CD14-positive monocyte (primary cell): ENCODE measurements around the gene ILDR2. TPM values are rescaled to one million over a fixed set of nuclear protein-coding genes. Genes with fewer than 3 reads are reported as not detected.

Experiments used
- DNase-seq, 3 donors: peaks; one replicate each; pipeline ENCODE4 v3.0.0-alpha.2; 2011 to 2022
- H2AFZ ChIP-seq: 2 replicates; pipeline ENCODE4 v1.6.0; 2012; ENCODE audit warnings: mild to moderate bottlenecking, low read depth, low read length, inconsistent platforms; ENCODE audit not compliant: insufficient read depth, poor library complexity, severe bottlenecking
- H3K27ac ChIP-seq, 2 donors: 1 replicate in 1 of 2; 2 replicates in 1 of 2; pipeline ENCODE4 v1.5.1; 2012 to 2013; ENCODE audit warnings: low read length in 2 of 2, control low read depth in 1 of 2, inconsistent platforms in 1 of 2, low read depth in 1 of 2, mild to moderate bottlenecking in 1 of 2
- H3K27me3 ChIP-seq, 2 donors: one replicate each; pipeline versions ENCODE4 v1.6.0 to v1.6.1; 2011 to 2013; ENCODE audit warnings: low read length in 2 of 2; ENCODE audit not compliant: control insufficient read depth in 2 of 2, insufficient read depth in 2 of 2
- H3K36me3 ChIP-seq, 2 donors: replicated peaks in 1 of 2; 1 replicate in 1 of 2; 2 replicates in 1 of 2; pipeline versions ENCODE4 v1.5.1 to v1.6.1; 2012 to 2013; ENCODE audit warnings: low read length in 2 of 2, control low read depth in 1 of 2, inconsistent platforms in 1 of 2, mild to moderate bottlenecking in 1 of 2; ENCODE audit not compliant: insufficient read depth in 2 of 2, control insufficient read depth in 1 of 2
- H3K4me1 ChIP-seq, 2 donors: 1 replicate in 1 of 2; 2 replicates in 1 of 2; pipeline versions ENCODE4 v1.5.1 to v1.6.1; 2012 to 2013; ENCODE audit warnings: low read length in 2 of 2, control low read depth in 1 of 2, inconsistent platforms in 1 of 2, mild to moderate bottlenecking in 1 of 2, moderate library complexity in 1 of 2; ENCODE audit not compliant: insufficient read depth in 2 of 2, control insufficient read depth in 1 of 2
- H3K4me2 ChIP-seq: replicated peaks from 2 replicates; pipeline ENCODE3; 2012; ENCODE audit warnings: low read length, moderate library complexity, mild to moderate bottlenecking; ENCODE audit not compliant: poor library complexity, severe bottlenecking; ENCODE audit errors: extremely low read depth
- H3K4me3 ChIP-seq, 3 experiments: fragments of 200-600 bp in 1 of 3; sonication (generic) in 1 of 3; replicated peaks in 1 of 3; 1 replicate in 2 of 3; 2 replicates in 1 of 3; pipeline ENCODE4 v1.5.1; 2011 to 2013; ENCODE audit warnings: low read length in 3 of 3, mild to moderate bottlenecking in 3 of 3, control low read depth in 2 of 3, low read depth in 2 of 3, inconsistent platforms in 1 of 3, moderate library complexity in 1 of 3
- H3K79me2 ChIP-seq: 2 replicates; pipeline ENCODE4 v1.6.0; 2012; ENCODE audit warnings: mild to moderate bottlenecking, control low read depth, inconsistent platforms, low read length, moderate library complexity; ENCODE audit not compliant: insufficient read depth
- H3K9ac ChIP-seq: 2 replicates; pipeline ENCODE4 v1.6.0; 2017; ENCODE audit warnings: low read length, mild to moderate bottlenecking; ENCODE audit not compliant: insufficient read depth, poor library complexity, severe bottlenecking
- H3K9me3 ChIP-seq, 2 donors: replicated peaks in 1 of 2; 1 replicate in 1 of 2; 2 replicates in 1 of 2; pipeline versions ENCODE4 v1.5.1 to v1.6.1; 2012 to 2013; ENCODE audit warnings: low read length in 2 of 2, control low read depth in 1 of 2; ENCODE audit not compliant: control insufficient read depth in 1 of 2, insufficient read depth in 1 of 2
- H4K20me1 ChIP-seq: 2 replicates; pipeline ENCODE4 v1.6.0; 2012; ENCODE audit warnings: mild to moderate bottlenecking, low read length, control low read depth, moderate library complexity; ENCODE audit not compliant: insufficient read depth
- H3K27ac Mint-ChIP-seq, 7 donors: one replicate each; pipeline ENCODE4 v1.8.0; 2020; ENCODE audit warnings: mild to moderate bottlenecking in 7 of 7, mixed read lengths in 7 of 7, moderate library complexity in 6 of 7, inconsistent platforms in 2 of 7
- H3K27me3 Mint-ChIP-seq, 3 donors: one replicate each; pipeline ENCODE4 v1.8.0; 2021 to 2022; ENCODE audit warnings: low read depth in 3 of 3, mild to moderate bottlenecking in 3 of 3, mixed read lengths in 3 of 3, moderate library complexity in 3 of 3, inconsistent platforms in 1 of 3
- H3K36me3 Mint-ChIP-seq, 2 donors: one replicate each; pipeline ENCODE4 v1.8.0; 2020; ENCODE audit warnings: mixed read lengths in 2 of 2, inconsistent platforms in 1 of 2, mild to moderate bottlenecking in 1 of 2
- H3K4me1 Mint-ChIP-seq: one replicate; pipeline ENCODE4 v1.8.0; 2020; ENCODE audit warnings: mild to moderate bottlenecking, mixed read lengths
- H3K4me3 Mint-ChIP-seq, 2 donors: one replicate each; pipeline ENCODE4 v1.8.0; 2020; ENCODE audit warnings: mild to moderate bottlenecking in 2 of 2, mixed read lengths in 2 of 2, moderate library complexity in 1 of 2
- H3K9me3 Mint-ChIP-seq, 7 donors: one replicate each; pipeline ENCODE4 v1.8.0; 2020 to 2022; ENCODE audit warnings: mixed read lengths in 7 of 7, mild to moderate bottlenecking in 6 of 7, moderate library complexity in 6 of 7, inconsistent platforms in 2 of 7
- CTCF ChIP-seq: fragments of 200-600 bp; IDR thresholded peaks from one replicate; pipeline ENCODE4 v1.8.0; 2022; ENCODE audit warnings: antibody characterized with exemption, mild to moderate bottlenecking
- WGBS: methylation state at CpG from one replicate; pipeline ENCODE4 v1.1.5; 2013; ENCODE audit warnings: missing lambda C conversion rate; ENCODE audit not compliant: insufficient coverage; 5-methylcytosine and 5-hydroxymethylcytosine counted together
- intact Hi-C, 2 donors: fragments of 100-400 bp; cut with micrococcal nuclease; formaldehyde crosslinking; loops; one replicate each; pipeline versions ENCODE4 v1.15.0 to v1.15.1; 2023
- polyA plus RNA-seq, 3 donors: library from polyadenylated mRNA; depleted of rRNA in 1 of 3; unstranded in 2 of 3; stranded (reverse) in 1 of 3; fragments of 300-500 nt in 2 of 3; fragments of >200 nt in 1 of 3; fragmentation: Illumina TruSeq in 2 of 3; gene quantifications; 1 replicate in 2 of 3; 2 replicates in 1 of 3; pipeline ENCODE4 v1.2.3, GENCODE V29; 2012 to 2021

Gene ILDR2
- polyA plus RNA-seq, 3 donors, result not detected

- intact Hi-C loops, result no loop called here
- Histone ChIP-seq H3K4me2 (no peak overlapping the region), H3K27ac (no peak overlapping the region), H4K20me1 (no peaks in the 10 kb centered on the region), H3K4me3 (no peak overlapping the region), H3K4me1 (no peaks in the 10 kb centered on the region), H2AFZ (no peak overlapping the region), H3K9me3 (no peaks in the 10 kb centered on the region), H3K27me3 (no peaks in the 10 kb centered on the region), H3K79me2 (no peaks in the 10 kb centered on the region), H3K36me3 (no peaks in the 10 kb centered on the region), H3K9ac (no peak overlapping the region)
- no peak for TF ChIP-seq CTCF
- no peaks in the 10 kb centered on the region for H3K36me3 Mint-ChIP-seq
- no peak overlapping the region for H3K4me3 Mint-ChIP-seq
- WGBS, result no CpG with 5 or more reads among the region's 2 CpGs
- H3K4me1 Mint-ChIP-seq, result peaks cover 2% of the 10 kb centered on the region
- peaks cover 0 to 2% (median 0%) of the 10 kb centered on the region in 7 donors for H3K9me3 Mint-ChIP-seq
- DNase-seq, result no peak
- no peak overlapping the region for H3K27ac Mint-ChIP-seq
- H3K27me3 Mint-ChIP-seq, result peaks cover 0 to 6% (median 3%) of the 10 kb centered on the region in 3 donors
Observed at GRCh38 chr1:166956057-166956850, 19.1 kb downstream of the ILDR2 start.

- Histone ChIP-seq H2AFZ (no peak overlapping the region), H3K36me3 (no peaks in the 10 kb centered on the region), H3K79me2 (no peaks in the 10 kb centered on the region), H3K4me3 (no peak overlapping the region), H3K27ac (no peak overlapping the region), H3K9me3 (no peaks in the 10 kb centered on the region), H4K20me1 (no peaks in the 10 kb centered on the region), H3K9ac (no peak overlapping the region), H3K27me3 (peaks cover 2% of the 10 kb centered on the region in 2 donors), H3K4me2 (no peak overlapping the region), H3K4me1 (no peaks in the 10 kb centered on the region)
- Mint-ChIP-seq H3K4me1 (no peaks in the 10 kb centered on the region), H3K27ac (no peak overlapping the region), H3K9me3 (peaks cover 0 to 2% (median 0%) of the 10 kb centered on the region in 7 donors), H3K27me3 (peaks cover 1 to 6% (median 3%) of the 10 kb centered on the region in 3 donors), H3K4me3 (no peak overlapping the region), H3K36me3 (no peaks in the 10 kb centered on the region)
- TF ChIP-seq CTCF, result no peak
- DNase-seq, result no peak
- intact Hi-C loops, result no loop called here
Observed at GRCh38 chr1:166953491-166953890, 21.8 kb downstream of the ILDR2 start.
